Neural crest cell (in vitro differentiated cells): ENCODE results near the gene ZNF597. TPM values are rescaled to one million over a fixed set of nuclear protein-coding genes. Genes with fewer than 3 reads are reported as not detected.
A peak's percentile ranks its signal among the peaks of the same experiment; 100 is the strongest.

ENCODE experiments used
- DNase-seq: peaks from one replicate; pipeline ENCODE4 v3.0.0; 2021; ENCODE audit warnings: low read depth, mixed read lengths, low spot score
- H3K27ac Mint-ChIP-seq: one replicate; pipeline ENCODE4 v1.8.0; 2021; ENCODE audit warnings: mild to moderate bottlenecking, mixed read lengths; ENCODE audit not compliant: unreplicated experiment
- H3K27me3 Mint-ChIP-seq: 2 replicates; pipeline ENCODE4 v1.8.0; 2021; ENCODE audit warnings: low read depth, mild to moderate bottlenecking, mixed read lengths
- H3K36me3 Mint-ChIP-seq: 2 replicates; pipeline ENCODE4 v1.8.0; 2021; ENCODE audit warnings: low read depth, mild to moderate bottlenecking, mixed read lengths
- H3K4me1 Mint-ChIP-seq: 2 replicates; pipeline ENCODE4 v1.8.0; 2021; ENCODE audit warnings: mixed read lengths
- H3K4me3 Mint-ChIP-seq: one replicate; pipeline ENCODE4 v1.8.0; 2021; ENCODE audit warnings: mild to moderate bottlenecking, mixed read lengths
- H3K9me3 Mint-ChIP-seq: 2 replicates; pipeline ENCODE4 v1.8.0; 2021; ENCODE audit warnings: mixed read lengths
- total RNA-seq: library from RNA; stranded (reverse); gene quantifications from 2 replicates; pipeline ENCODE4 v1.2.1, GENCODE V29; 2021
- TF ChIP-seq, protein P1 (sequence below): fragments of 200-600 bp; sonication (generic); conservative IDR thresholded peaks from 2 replicates; pipeline ENCODE4 v1.5.0; 2021; ENCODE audit warnings: antibody characterized with exemption, mild to moderate bottlenecking

Gene ZNF597
- total RNA-seq, 1 donor from 2014 or later: 2.0 TPM

DNA sequence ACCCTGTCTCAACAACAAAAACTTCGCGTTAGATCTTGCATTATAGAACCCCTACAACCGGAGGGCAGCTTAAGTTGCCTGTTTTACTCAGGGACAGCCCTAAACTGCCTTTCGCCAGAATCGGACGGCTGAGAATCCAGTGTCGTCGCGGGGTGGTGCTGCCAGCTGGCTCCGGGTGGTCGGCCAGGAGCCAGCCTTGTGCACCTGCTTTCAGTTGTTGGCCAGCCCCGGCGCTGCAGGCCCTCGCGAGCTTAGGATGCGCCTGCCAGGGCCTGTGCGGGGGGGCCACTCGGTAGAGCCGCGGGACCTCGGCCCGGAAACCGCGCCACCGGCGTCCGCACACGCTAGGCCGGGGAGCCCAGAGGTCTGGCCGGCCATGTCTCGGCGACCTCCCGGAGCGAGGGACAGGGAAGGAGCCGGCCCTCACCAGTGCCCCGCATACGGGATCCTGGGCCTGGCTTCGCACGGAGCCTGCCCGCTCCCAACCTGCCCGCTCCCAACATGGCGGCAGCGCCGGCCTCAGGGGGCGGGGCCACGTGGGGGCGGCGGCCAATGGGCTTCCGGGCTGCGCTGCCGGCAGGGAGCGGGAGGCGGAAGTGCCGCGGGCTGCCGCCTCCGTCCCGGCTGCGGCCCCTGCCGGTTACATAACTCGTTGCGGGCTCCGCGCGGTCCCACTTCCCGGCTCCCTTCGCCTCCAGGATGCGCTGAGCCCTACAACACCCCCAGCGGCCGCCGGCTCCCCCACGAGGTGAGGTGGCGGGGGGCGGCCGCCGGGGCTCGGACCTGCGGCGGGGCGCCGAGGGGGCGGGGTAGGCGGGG is 14.3 kb upstream of the ZNF597 start:
- TF ChIP-seq, protein P1, sequence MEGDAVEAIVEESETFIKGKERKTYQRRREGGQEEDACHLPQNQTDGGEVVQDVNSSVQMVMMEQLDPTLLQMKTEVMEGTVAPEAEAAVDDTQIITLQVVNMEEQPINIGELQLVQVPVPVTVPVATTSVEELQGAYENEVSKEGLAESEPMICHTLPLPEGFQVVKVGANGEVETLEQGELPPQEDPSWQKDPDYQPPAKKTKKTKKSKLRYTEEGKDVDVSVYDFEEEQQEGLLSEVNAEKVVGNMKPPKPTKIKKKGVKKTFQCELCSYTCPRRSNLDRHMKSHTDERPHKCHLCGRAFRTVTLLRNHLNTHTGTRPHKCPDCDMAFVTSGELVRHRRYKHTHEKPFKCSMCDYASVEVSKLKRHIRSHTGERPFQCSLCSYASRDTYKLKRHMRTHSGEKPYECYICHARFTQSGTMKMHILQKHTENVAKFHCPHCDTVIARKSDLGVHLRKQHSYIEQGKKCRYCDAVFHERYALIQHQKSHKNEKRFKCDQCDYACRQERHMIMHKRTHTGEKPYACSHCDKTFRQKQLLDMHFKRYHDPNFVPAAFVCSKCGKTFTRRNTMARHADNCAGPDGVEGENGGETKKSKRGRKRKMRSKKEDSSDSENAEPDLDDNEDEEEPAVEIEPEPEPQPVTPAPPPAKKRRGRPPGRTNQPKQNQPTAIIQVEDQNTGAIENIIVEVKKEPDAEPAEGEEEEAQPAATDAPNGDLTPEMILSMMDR: peak; percentile 60
- DNase-seq: peak; percentile 81
- H3K36me3 Mint-ChIP-seq: no peaks in the 10 kb centered on the region
- peak overlapping the region; percentile 87 for H3K27ac Mint-ChIP-seq
- H3K4me3 Mint-ChIP-seq: peak overlapping the region; percentile 81
- peaks cover 45% of the 10 kb centered on the region for H3K4me1 Mint-ChIP-seq
- H3K9me3 Mint-ChIP-seq: no peaks in the 10 kb centered on the region
- no peaks in the 10 kb centered on the region for H3K27me3 Mint-ChIP-seq

DNA sequence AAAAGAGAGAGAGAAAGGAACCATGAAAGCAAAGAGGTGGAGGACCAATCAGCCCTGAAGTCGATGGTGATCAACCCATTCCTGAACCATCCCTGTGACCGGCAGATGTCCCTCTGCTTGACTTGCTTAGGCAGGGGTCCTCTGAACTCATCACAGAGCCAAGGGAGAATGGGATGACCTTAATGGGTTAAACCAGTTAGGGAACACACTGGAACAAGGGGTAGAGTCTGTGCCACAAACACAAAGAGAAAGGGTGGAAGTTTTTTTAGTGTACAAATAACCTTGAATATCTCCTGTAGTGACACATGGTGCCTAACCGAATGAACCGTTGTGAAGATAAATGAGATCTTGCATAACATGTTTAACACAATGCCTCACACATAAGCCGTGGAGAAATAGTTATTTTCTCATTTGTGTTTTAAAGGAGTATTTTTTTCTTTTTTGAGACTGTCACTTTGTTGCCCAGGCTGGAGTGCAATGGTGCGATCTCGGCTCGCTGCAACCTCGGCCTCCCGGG is 11.4 kb upstream of the ZNF597 start:
- peaks cover 2% of the 10 kb centered on the region for H3K36me3 Mint-ChIP-seq
- H3K4me3 Mint-ChIP-seq: peak overlapping the region; percentile 67
- no peak for DNase-seq
- peaks cover 24% of the 10 kb centered on the region for H3K4me1 Mint-ChIP-seq
- no peak overlapping the region for H3K27ac Mint-ChIP-seq
- no peaks in the 10 kb centered on the region for H3K27me3 Mint-ChIP-seq
- TF ChIP-seq, protein P1: no peak
- no peaks in the 10 kb centered on the region for H3K9me3 Mint-ChIP-seq

DNA sequence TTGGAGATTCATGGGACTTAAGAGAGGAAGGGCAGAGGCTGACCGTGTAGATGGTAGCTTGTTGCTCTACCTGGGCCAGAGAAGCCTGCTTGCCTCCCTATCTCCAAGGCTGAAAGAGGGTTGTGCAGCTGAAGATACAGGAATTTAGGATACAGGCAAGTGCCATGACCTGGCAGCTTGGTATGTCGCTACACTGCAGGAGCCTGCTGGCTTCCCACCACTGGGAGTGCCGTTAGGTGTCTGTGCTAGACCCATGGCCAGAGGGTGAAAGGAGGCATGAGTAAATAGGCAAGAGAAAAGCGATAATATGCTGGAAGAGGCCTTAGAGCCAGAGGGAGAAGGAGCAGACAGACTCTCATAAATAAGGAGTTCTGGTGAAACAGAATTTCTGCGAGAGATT is 10.8 kb upstream of the ZNF597 start:
- H3K4me1 Mint-ChIP-seq: peaks cover 18% of the 10 kb centered on the region
- no peak for DNase-seq
- no peaks in the 10 kb centered on the region for H3K27me3 Mint-ChIP-seq
- H3K27ac Mint-ChIP-seq: no peak overlapping the region
- TF ChIP-seq, protein P1: no peak
- H3K4me3 Mint-ChIP-seq: peak overlapping the region; percentile 67
- no peaks in the 10 kb centered on the region for H3K9me3 Mint-ChIP-seq
- peaks cover 5% of the 10 kb centered on the region for H3K36me3 Mint-ChIP-seq

DNA sequence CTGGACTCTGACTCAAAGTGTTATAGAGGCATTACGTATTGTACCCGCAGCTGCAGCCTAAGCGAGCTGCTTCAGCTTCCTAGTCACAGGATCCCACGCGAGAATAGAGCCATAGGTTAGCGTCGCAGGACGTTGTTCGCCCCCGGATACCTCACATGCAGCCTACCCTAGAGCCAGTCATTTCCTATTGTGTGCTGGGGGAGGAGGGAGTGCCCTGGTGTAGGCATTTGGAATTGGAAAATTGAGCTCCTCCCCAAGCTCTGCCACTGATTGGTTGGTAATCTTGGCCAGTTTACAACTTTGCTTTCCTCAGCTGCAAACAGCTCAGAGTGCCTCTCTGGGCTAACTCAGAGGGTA is 706 bp upstream of the ZNF597 start:
- peak overlapping the region; percentile 100 for H3K4me3 Mint-ChIP-seq
- peaks cover 7% of the 10 kb centered on the region for H3K9me3 Mint-ChIP-seq
- H3K36me3 Mint-ChIP-seq: peaks cover 22% of the 10 kb centered on the region
- peaks cover 16% of the 10 kb centered on the region for H3K4me1 Mint-ChIP-seq
- H3K27me3 Mint-ChIP-seq: no peaks in the 10 kb centered on the region
- TF ChIP-seq, protein P1: no peak
- peak overlapping the region; percentile 97 for H3K27ac Mint-ChIP-seq
- no peak for DNase-seq

DNA sequence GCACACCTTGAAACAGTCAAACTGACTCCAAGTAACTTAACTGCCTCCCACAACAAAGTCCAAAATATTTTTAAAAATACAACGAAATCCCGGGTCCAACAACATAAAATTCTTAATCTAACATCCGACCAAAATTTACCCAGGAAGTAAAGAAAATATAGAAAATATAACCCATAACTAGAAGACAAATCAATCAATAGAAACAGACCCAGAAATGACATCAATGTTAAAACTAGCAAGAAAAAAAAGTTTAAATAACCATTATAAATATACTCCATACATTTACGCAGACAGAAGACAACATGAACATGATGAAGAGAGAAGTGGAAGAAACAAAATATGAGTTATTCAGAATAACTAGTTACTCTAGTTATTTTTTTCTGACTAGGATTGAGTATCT is 3.7 kb downstream of the ZNF597 start:
- DNase-seq: no peak
- H3K36me3 Mint-ChIP-seq: peaks cover 20% of the 10 kb centered on the region
- TF ChIP-seq, protein P1: no peak
- peaks cover 7% of the 10 kb centered on the region for H3K9me3 Mint-ChIP-seq
- H3K27me3 Mint-ChIP-seq: no peaks in the 10 kb centered on the region
- H3K27ac Mint-ChIP-seq: no peak overlapping the region
- no peak overlapping the region for H3K4me3 Mint-ChIP-seq
- H3K4me1 Mint-ChIP-seq: peaks cover 12% of the 10 kb centered on the region
